HepG2 (cell line): ENCODE measurements around the gene TACC3. TPM values are rescaled to one million over a fixed set of nuclear protein-coding genes. Genes with fewer than 3 reads are reported as not detected.
A peak's percentile ranks its signal among the peaks of the same experiment; 100 is the strongest.

Source experiments
- ARHGAP35 ChIP-seq: sonication (generic); formaldehyde crosslinking; IDR thresholded peaks from 2 replicates; pipeline ENCODE4 v1.9.0; 2022; ENCODE audit warnings: mild to moderate bottlenecking, inconsistent platforms, moderate library complexity, missing genetic modification reagents, borderline replicate concordance
- ATF2 ChIP-seq: sonication (generic); formaldehyde crosslinking; IDR thresholded peaks from 2 replicates; pipeline ENCODE4 v1.4.0; 2020; ENCODE audit warnings: missing genetic modification reagents
- HNF1A ChIP-seq, 2 experiments: sonication (generic) in 1 of 2; formaldehyde crosslinking in 1 of 2; IDR thresholded peaks; 2 replicates each; pipeline versions ENCODE4 v1.4.0 to v1.6.1; 2016 to 2020; ENCODE audit warnings: borderline replicate concordance in 1 of 2, low read depth in 1 of 2, mild to moderate bottlenecking in 1 of 2, missing genetic modification reagents in 1 of 2
- HNF4A ChIP-seq: sonication (generic); formaldehyde crosslinking; IDR thresholded peaks from 2 replicates; pipeline ENCODE4 v1.4.0; 2020; ENCODE audit warnings: missing genetic modification reagents
- HNF4G ChIP-seq, 2 experiments: sonication (generic) in 1 of 2; formaldehyde crosslinking in 1 of 2; IDR thresholded peaks; 2 replicates each; pipeline versions ENCODE4 v1.4.0 to v1.6.1; 2011 to 2020; ENCODE audit warnings: borderline replicate concordance in 2 of 2, low read depth in 2 of 2, mild to moderate bottlenecking in 2 of 2, low read length in 1 of 2, missing genetic modification reagents in 1 of 2, moderate library complexity in 1 of 2
- JARID2 ChIP-seq: sonication (generic); formaldehyde crosslinking; IDR thresholded peaks from 2 replicates; pipeline ENCODE4 v1.8.1; 2023; ENCODE audit warnings: missing genetic modification reagents, inconsistent platforms; ENCODE audit not compliant: insufficient replicate concordance
- KLF6 ChIP-seq: IDR thresholded peaks from 2 replicates; pipeline ENCODE4 v1.8.0; 2016; ENCODE audit warnings: missing biosample characterization, missing genetic modification reagents
- KLF9 ChIP-seq: IDR thresholded peaks from 2 replicates; pipeline ENCODE4 v1.6.1; 2016; ENCODE audit warnings: low read depth
- MEIS1 ChIP-seq: sonication (generic); formaldehyde crosslinking; IDR thresholded peaks from 2 replicates; pipeline ENCODE4 v1.9.0; 2021; ENCODE audit warnings: mild to moderate bottlenecking, missing genetic modification reagents, moderate library complexity, borderline replicate concordance
- MTA1 ChIP-seq: sonication (generic); formaldehyde crosslinking; IDR thresholded peaks from 2 replicates; pipeline ENCODE4 v1.4.0; 2020; ENCODE audit warnings: missing genetic modification reagents, mild to moderate bottlenecking, borderline replicate concordance
- ONECUT2 ChIP-seq: sonication (generic); formaldehyde crosslinking; IDR thresholded peaks from 2 replicates; pipeline ENCODE4 v1.4.0; 2020; ENCODE audit warnings: missing genetic modification reagents
- SAP130 ChIP-seq: IDR thresholded peaks from 2 replicates; pipeline ENCODE4 v1.6.1; 2016; ENCODE audit warnings: low read depth
- SOX13 ChIP-seq, 3 experiments: fragments of 450-650 bp in 1 of 3; sonication (generic) in 1 of 3; formaldehyde crosslinking in 1 of 3; IDR thresholded peaks in 2 of 3; conservative IDR thresholded peaks in 1 of 3; 2 replicates each; pipeline versions ENCODE4 v1.5.0 to v1.6.1; 2016 to 2020; ENCODE audit warnings: antibody characterized with exemption in 1 of 3, mild to moderate bottlenecking in 1 of 3, missing compliant biosample characterization in 1 of 3, missing genetic modification reagents in 1 of 3, moderate library complexity in 1 of 3
- ZNF160 ChIP-seq: sonication (generic); formaldehyde crosslinking; IDR thresholded peaks from 2 replicates; pipeline ENCODE4 v1.8.0; 2022; ENCODE audit warnings: mild to moderate bottlenecking, inconsistent platforms, missing genetic modification reagents
- ZNF546 ChIP-seq: sonication (generic); formaldehyde crosslinking; conservative IDR thresholded peaks from 2 replicates; pipeline ENCODE4 v1.8.1; 2023; ENCODE audit warnings: mild to moderate bottlenecking, missing genetic modification reagents
- ZNF788 ChIP-seq: sonication (generic); formaldehyde crosslinking; IDR thresholded peaks from 2 replicates; pipeline ENCODE4 v1.5.0; 2020; ENCODE audit warnings: mild to moderate bottlenecking, missing genetic modification reagents, borderline replicate concordance
- polyA plus RNA-seq, 8 experiments: library from polyadenylated mRNA; depleted of rRNA in 3 of 8; stranded (reverse) in 7 of 8; unstranded in 1 of 8; fragments of >200 nt; fragmentation: Illumina TruSeq in 4 of 8; extraction: Trizol in 4 of 8; gene quantifications; 2 replicates each; pipeline versions ENCODE4 v1.2.1 to v1.2.3, GENCODE V29; 2011 to 2016; ENCODE audit warnings: low read depth in 4 of 8, missing spikeins in 1 of 8, mixed read lengths in 1 of 8; ENCODE audit not compliant: insufficient read depth in 1 of 8
- total RNA-seq, 5 experiments: library from RNA; depleted of rRNA; stranded (reverse); fragments of >200 nt; fragmentation: Illumina TruSeq; extraction: Trizol; gene quantifications; 2 replicates each; pipeline ENCODE4 v1.2.3, GENCODE V29; 2016; ENCODE audit warnings: low read depth in 1 of 5
- TF ChIP-seq, protein P1 (sequence below): IDR thresholded peaks from 2 replicates; pipeline ENCODE4 v1.6.1; 2016; ENCODE audit warnings: mild to moderate bottlenecking, missing biosample characterization, missing genetic modification reagents

TACC3 gene
- total and polyA plus RNA-seq, 2 of the 13 experiments (the other 11 are each of a cell fraction or from before 2014, with no cell fraction given), result 20.3 to 21.2 TPM

DNA sequence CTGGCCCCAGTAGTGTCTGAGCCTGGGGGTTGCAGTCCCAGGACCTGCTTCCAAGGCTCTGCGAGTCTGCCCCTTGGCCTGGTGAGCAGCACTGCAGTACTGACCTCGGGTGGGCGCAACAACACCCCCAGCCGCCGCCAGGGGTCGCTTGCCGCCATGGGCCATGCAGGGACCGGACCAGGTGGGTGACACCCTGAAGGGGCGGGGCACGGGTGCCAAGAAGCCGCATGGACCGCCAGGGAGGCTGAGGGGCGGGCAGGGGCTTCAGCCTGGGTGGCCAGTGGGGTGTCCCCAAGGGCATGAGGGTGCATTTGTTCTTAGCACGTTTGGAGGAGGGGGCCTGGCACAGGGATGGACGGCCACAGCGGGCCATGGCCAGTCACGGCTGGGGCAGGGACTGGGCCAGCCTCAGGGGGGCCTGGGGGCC, 25.0 kb downstream of the TACC3 start (continued):
- TF ChIP-seq ZNF788 (CRISPR knock-in tag), result peak; percentile 76
- 0 out of 2 replicates have a peak, but pooled peaks have one; percentile 54 for TF ChIP-seq ATF2 (CRISPR knock-in tag)
- TF ChIP-seq KLF9 (CRISPR knock-in tag), result 0 out of 2 replicates have a peak, but pooled peaks have one; percentile 37
- TF ChIP-seq HNF4G (IDR thresholded peaks at IDR 0.05; ENCODE audit: borderline replicate concordance, low read depth, low read length), result peak; percentile 27; the same call in 1 of the 2 replicates
- no peak for TF ChIP-seq HNF4G (CRISPR knock-in tag; IDR thresholded peaks at IDR 0.05; ENCODE audit: borderline replicate concordance, low read depth)
- no peak for TF ChIP-seq MTA1 (CRISPR knock-in tag)
- no peak for TF ChIP-seq ONECUT2 (CRISPR knock-in tag)
- TF ChIP-seq ARHGAP35 (CRISPR knock-in tag), result no peak
- no peak for TF ChIP-seq HNF1A (IDR thresholded peaks at IDR 0.05; ENCODE audit: low read depth)
- TF ChIP-seq HNF1A (CRISPR knock-in tag; IDR thresholded peaks at IDR 0.05; ENCODE audit: borderline replicate concordance), result no peak
- TF ChIP-seq KLF6 (CRISPR knock-in tag), result peak; percentile 36; the same call in 1 of the 2 replicates
- TF ChIP-seq, protein P1, sequence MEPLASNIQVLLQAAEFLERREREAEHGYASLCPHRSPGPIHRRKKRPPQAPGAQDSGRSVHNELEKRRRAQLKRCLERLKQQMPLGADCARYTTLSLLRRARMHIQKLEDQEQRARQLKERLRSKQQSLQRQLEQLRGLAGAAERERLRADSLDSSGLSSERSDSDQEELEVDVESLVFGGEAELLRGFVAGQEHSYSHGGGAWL, result peak; percentile 63; the same call in 1 of the 2 replicates
- peak; percentile 89 for TF ChIP-seq SAP130 (CRISPR knock-in tag)
- no peak for TF ChIP-seq ZNF546 (CRISPR knock-in tag)
- TF ChIP-seq ZNF160 (CRISPR knock-in tag), result no peak
- TF ChIP-seq HNF4A (CRISPR knock-in tag), result peak; percentile 37; the same call in 1 of the 2 replicates
- TF ChIP-seq JARID2, result peak; percentile 45
- no peak for TF ChIP-seq MEIS1
- no peak for TF ChIP-seq SOX13 (IDR thresholded peaks at IDR 0.05)
- 0 out of 4 replicates have a peak, but pooled peaks of 1 of the 2 experiments have one; percentile 14 for TF ChIP-seq SOX13 (CRISPR knock-in tag; conservative IDR thresholded peaks at IDR 0.05 in 1 of 2, IDR thresholded peaks at IDR 0.05 in 1 of 2)
